GM21528 (cell line): Measurements from ENCODE around the gene NT5DC3.

Experiments used
- ATAC-seq: cut with Tn5 transposase; IDR thresholded peaks from one replicate; pipeline ENCODE4 v1.9.1; 2021; ENCODE audit warnings: mild to moderate bottlenecking, moderate library complexity; ENCODE audit not compliant: unreplicated experiment, low FRiP score

NT5DC3 gene

GRCh38 chr12:103757248-103757647, 83.8 kb downstream of the NT5DC3 start:
- no peak for ATAC-seq

- ATAC-seq, result no peak
These were observed 84.6 kb downstream of the NT5DC3 start for GRCh38 chr12:103756443-103756842.

GRCh38 chr12:103755425-103755824, 85.6 kb downstream of the NT5DC3 start:
- no peak for ATAC-seq

- no peak for ATAC-seq
These were observed 89.4 kb downstream of the NT5DC3 start for GRCh38 chr12:103751600-103751999.

GRCh38 chr12:103751171-103751570, 89.9 kb downstream of the NT5DC3 start:
- no peak for ATAC-seq

- no peak for ATAC-seq
These were observed 92.2 kb downstream of the NT5DC3 start for GRCh38 chr12:103748875-103749274.

- ATAC-seq, result no peak
These were observed 93.0 kb downstream of the NT5DC3 start for GRCh38 chr12:103748002-103748401.

GRCh38 chr12:103745962-103746361, 95.1 kb downstream of the NT5DC3 start:
- ATAC-seq, result no peak

GRCh38 chr12:103743788-103744187, 97.2 kb downstream of the NT5DC3 start:
- ATAC-seq, result no peak

GRCh38 chr12:103742349-103742932, 98.6 kb downstream of the NT5DC3 start:
- no peak for ATAC-seq

GRCh38 chr12:103737881-103738280, 103.2 kb downstream of the NT5DC3 start:
- ATAC-seq, result no peak

- ATAC-seq, result no peak
These were observed 104.5 kb downstream of the NT5DC3 start for GRCh38 chr12:103736572-103736971.

GRCh38 chr12:103735291-103735690, 105.7 kb downstream of the NT5DC3 start:
- ATAC-seq, result no peak

- no peak for ATAC-seq
These were observed 106.2 kb downstream of the NT5DC3 start for GRCh38 chr12:103734863-103735262.

- ATAC-seq, result no peak
These were observed 109.5 kb downstream of the NT5DC3 start for GRCh38 chr12:103731539-103731938.

GRCh38 chr12:103729499-103729898, 111.5 kb downstream of the NT5DC3 start:
- ATAC-seq, result no peak

GRCh38 chr12:103728323-103728722, 112.7 kb downstream of the NT5DC3 start:
- ATAC-seq, result no peak

- no peak for ATAC-seq
These were observed 113.4 kb downstream of the NT5DC3 start for GRCh38 chr12:103727638-103728037.

- ATAC-seq, result no peak
These were observed 115.6 kb downstream of the NT5DC3 start for GRCh38 chr12:103725398-103725797.
